GM18520 (cell line): ENCODE data around the gene LARP7.
"Not testable (repeated sequence)": the region's sequence is repeated elsewhere in the genome, so short reads cannot be mapped to it uniquely, and the experiment has no call there.

Experiments used
- ATAC-seq: cut with Tn5 transposase; IDR thresholded peaks from one replicate; pipeline ENCODE4 v1.9.1; 2021; ENCODE audit not compliant: unreplicated experiment

Gene LARP7

DNA sequence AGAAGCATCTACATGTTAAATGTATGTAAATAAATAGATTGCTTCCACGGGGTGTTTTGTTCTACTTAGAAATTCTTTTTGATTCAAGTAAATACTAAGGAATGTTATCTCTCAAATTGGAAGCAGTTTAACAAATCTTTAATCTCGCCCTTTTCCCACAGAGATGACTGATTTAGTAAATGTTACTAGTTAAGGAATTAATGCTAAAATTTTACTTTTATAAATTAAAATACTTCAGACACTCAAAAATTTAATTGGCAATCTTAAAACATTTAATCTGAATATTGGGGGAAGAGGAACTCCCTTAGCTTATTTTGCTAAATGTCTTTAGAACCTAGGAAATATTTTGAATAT, 12.1 kb downstream of the LARP7 start:
- ATAC-seq: no peak

DNA sequence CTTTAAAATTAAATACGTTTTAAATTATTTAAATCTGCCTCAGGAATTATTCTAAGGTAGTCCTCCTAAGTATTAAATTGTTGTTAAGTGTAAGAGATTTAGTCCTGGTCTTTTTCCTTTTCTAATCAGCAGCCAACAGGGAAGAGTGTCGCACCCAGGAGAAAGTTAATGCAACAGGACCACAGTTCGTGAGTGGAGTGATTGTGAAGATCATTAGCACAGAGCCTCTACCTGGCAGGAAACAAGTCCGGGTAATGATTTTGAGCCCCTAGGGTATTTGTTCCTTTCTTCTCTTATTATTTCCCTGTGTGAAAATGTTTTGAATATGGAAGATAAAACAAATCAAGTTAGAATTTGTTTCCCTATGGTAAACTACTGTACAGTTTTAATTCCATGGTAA, 13.4 kb downstream of the LARP7 start:
- ATAC-seq: no peak

DNA sequence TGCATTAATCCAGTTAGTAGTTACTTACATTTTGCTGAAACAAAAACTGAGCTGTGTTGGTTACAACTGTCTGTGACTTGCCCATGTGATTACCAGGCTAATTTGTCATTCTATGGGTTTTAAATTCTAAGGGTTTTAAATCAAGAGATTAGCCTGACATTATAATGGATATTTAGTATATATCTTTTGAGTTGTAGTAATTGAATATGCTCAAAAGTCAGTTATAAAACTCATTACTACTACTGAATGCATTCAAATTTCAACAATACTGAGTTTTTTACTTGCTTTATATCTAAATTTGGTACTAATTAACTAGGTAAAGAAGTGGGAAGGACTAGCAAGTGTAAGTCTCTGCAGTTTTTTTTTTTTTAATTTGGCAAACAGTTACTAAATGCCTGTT, 14.7 kb downstream of the LARP7 start:
- ATAC-seq: no peak

DNA sequence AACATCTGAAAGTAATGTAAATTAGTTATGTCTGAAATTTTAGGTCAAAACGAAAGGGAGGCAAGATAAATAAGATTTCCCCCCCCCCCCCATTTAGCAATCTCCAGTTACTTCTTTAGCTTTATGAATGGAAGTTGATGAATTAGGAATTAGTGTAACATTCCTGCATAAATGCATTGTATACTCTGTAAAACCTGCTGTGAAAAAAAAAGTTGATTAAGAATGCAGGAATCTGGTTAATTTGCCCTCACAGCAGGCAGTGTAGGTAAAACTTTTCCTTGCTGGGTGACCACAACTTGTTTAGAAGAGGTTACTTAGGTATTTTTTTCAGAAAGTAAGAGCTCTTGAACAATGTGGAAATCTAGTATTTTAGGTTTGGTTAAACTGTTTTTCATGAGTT, 15.3 kb downstream of the LARP7 start:
- ATAC-seq: no peak

DNA sequence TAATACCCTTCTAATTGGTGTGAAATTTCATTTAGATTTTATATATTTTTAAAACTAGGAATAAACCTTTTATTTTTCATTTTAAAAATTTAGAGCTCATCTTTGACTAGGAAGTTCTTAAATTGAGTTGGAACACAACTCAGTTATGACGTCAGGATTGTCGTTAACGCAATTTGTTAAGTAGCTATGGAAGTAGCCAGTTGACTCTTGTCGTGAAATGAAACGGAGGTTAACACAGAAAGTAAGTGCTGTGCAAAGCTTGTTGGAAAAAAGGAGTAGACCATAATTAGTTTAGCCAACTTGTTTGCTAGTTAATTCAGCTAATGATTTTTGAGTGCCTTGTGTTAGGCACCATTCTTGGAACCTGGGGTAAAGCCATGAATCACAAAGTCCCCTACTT, 18.3 kb downstream of the LARP7 start:
- no peak for ATAC-seq

DNA sequence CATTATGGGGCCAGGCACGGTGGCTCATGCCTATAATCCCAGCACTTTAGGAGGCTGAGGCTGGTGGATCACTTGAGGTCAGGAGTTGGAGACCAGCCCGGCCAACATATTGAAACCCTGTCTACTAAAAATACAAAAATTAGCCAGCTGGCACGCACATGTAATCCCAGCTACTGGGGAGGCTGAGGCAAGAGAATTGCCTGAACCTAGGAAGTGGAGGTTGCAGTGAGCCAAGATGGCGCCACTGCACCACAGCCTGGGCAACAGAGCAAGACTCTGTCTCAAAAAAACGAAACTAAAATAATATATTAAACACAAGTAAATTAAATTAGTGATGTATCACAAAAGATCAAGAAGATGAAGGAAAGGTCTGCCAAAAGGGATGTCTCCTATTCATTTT, 19.2 kb downstream of the LARP7 start:
- not testable (repeated sequence) for ATAC-seq

DNA sequence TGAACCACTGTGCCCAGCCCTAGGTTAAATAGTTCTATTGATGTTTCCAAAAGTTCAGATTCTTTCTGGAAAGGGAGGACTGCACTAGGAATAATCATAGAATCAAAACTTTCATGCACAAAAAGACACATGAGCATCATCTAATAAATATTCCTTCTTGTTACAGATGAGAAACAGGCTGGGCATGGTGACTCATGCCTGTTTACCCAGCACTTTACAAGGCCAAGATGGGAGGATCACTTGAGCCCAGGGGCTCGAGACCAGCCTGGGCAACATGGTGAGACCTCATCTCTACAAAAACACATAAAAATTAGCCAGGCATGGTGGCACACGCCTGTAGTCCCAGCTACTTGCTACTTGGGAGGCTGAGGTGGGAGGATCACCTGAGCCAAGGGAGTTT, 27.7 kb downstream of the LARP7 start:
- no peak for ATAC-seq

DNA sequence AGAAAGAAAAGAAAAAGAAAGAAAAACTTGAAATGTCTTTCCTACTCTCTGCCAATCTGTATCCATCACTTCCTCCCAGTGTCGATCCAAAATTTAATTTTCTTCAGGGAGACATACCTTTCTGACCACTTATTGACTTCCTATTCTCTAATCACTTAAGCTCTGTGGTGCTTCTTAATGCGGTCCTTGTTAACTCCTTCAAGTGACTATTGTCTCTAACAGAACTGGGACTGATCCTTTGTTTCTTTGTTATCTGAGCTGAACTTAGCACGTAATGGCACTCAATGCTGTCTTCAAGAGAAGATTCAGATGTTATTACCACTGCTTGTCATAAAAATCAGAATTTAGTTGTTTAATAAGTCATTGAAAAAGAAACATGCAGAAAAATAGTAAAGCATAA, 31.2 kb downstream of the LARP7 start:
- ATAC-seq: no peak

DNA sequence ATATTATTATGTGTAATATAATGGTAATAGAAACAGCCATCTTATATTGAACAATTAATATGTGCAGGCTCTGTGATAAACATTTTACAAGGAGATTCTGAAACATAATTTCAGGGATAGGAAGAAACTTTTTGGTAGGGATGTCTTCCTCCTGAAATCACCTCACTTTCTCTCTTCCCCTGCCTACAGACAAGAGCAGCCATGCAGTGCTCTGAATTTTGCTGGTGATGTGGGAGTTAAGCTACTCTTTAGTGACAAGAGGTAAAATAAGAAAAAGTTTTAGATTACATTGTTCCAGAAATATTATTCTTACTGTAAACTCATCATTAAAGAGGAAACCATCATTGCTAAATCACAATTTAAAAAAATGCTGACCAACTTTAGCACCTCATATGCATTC, 36.1 kb downstream of the LARP7 start:
- no peak for ATAC-seq

DNA sequence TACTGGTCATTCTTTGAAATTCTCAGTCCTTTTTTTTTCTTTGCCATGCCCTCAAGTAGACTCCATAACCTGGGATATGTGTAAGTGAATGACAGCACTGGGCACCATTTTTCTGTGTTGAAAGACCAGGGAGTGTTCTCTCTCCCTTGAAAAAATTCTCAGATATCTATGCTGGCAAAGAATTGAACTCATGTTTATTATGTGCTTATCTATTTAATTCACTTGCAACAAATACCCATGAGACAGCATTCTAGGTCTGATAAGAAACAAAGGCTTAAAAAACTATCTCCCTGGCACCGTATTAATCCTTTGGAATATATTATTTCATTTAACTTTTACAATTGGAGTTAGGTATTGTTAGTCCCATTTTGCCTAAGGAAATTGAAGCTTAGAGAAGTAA, 36.7 kb downstream of the LARP7 start:
- no peak for ATAC-seq

DNA sequence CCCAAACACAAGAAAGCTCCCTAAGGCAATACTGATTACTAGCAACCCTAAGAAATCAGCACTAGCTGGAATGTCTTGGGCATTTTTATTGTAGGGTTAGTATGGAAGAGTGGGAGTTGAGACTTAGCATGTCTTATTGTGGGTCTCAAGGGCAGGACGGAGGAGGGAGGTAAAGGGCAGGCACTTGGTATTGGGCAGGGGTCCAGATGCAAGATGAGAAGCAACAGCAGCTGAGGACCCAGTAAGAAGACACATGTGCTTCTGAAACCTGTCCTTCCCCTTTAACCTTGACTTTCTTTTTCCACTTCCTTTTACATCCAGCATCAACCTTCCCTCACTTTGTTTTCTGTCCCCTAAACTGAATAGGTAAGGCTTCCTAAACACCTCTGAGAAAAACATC, 37.4 kb downstream of the LARP7 start:
- no peak for ATAC-seq

DNA sequence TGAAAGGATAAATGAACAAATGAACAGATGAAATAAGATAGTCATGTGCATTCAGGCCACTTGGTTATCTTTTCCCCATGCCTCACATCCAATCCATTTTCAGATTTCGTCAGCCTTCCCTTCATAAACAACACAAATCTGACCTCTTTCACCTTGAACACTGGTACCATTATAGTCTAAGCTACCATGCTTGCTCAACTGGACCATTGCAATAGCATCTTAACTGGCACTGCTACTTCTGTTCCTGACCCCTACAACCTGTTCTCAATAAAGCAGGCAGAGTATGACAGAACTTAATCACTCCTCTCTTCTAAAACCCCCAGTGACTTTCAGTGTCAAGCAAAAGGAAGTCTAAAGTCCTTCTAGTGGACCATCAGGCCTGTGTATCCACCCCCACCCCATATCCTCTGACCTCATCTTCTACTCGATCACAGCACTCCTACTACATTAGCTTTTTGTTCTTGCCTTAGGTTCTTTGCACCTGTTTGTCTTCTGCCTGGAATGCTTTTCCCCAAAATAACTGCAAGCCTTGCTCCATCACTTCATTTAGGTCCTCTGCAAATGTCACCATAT, 40.7 kb downstream of the LARP7 start:
- no peak for ATAC-seq

DNA sequence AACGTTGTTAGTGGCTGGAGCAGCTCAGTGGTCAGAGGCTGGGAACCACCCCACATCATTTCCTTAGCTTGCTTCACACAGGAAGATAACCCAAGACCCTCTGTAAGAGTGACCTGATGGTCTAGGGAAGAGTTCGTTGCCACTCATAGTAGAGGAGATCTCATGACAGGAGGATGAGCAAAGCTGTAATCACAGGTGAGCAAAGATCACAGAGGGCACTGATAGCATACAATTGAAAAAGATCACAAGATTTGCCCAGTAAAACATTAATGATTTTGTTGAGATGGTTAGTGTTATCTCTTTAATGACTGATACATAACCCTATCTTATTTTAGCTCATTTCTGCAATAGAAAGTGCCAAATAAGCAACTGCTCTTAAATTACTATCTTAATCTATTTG, 44.1 kb downstream of the LARP7 start:
- ATAC-seq: no peak

DNA sequence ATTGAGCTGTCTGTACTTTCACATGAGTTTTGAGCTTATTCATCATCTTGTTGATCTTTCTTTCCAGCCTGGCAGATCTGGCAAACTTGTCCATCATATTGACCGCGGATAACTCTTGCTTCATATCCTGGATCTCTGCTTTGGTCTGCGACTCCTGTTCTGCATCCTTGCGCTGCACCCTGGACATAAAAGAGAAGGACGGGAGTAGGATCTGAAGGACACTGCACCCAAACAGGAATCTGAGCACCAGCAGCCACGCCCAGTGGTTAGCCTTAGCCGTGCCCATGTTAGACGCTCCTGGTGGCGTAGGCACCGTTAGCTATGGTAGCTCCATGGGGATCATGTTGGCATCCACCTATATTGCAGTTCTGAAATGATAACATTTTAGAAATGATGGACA, 56.6 kb downstream of the LARP7 start:
- no peak for ATAC-seq

DNA sequence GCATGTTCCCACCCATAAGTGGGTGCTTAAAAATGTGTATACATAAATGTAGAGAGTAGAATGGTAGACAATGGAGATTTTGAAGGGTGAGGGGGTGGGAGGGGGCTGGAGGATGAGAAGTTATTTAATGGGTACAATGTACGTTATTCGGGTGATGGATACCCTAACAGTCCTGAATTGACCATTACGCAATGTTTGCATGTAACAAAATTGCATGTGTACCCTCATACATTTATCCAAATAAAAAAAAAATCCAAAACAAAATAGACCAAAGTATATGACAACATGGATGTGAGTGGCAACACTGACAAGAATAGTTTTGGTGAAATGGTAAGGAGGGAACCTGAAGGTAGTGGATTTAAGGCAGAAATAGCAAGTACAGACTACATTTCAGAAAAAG, 63.7 kb downstream of the LARP7 start:
- no peak for ATAC-seq

DNA sequence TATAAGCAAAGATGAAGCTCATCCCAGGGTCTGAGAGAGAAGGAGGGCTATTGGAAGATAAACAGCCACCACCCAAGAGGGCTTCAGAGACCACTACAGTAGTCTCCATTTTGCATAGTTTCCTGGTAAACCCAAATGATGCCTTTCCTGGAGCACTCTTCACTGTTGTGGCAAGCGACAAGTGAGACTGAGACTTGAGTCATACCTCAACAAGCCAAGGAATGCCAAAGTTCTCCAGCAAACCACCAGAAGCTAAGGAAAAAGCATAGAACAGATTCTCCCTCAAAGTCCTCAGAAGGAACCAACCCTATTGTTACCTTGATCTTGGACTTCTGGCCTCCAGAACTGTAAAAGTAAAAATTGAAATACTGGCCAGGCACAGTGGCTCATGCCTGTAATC, 65.9 kb downstream of the LARP7 start:
- no peak for ATAC-seq

DNA sequence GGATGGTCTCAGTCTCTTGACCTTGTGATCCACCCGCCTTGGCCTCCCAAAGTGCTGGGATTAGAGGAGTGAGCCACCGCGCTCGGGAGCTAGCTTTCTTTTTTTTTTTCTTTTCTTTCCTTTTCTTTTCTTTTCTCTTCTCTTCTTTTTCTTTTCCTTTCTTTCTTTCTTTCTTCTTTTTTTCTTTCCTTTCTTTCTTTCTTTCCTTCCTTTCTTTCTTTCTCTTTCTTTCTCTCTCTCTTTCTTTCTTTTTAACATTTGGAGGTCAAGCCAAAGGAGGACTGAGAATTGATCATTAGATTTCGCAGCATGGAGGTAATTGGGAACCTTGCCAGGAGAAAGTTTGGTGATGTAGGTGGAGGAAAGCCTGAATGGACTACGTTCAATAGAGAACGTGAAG, 67.4 kb downstream of the LARP7 start:
- ATAC-seq: no peak

DNA sequence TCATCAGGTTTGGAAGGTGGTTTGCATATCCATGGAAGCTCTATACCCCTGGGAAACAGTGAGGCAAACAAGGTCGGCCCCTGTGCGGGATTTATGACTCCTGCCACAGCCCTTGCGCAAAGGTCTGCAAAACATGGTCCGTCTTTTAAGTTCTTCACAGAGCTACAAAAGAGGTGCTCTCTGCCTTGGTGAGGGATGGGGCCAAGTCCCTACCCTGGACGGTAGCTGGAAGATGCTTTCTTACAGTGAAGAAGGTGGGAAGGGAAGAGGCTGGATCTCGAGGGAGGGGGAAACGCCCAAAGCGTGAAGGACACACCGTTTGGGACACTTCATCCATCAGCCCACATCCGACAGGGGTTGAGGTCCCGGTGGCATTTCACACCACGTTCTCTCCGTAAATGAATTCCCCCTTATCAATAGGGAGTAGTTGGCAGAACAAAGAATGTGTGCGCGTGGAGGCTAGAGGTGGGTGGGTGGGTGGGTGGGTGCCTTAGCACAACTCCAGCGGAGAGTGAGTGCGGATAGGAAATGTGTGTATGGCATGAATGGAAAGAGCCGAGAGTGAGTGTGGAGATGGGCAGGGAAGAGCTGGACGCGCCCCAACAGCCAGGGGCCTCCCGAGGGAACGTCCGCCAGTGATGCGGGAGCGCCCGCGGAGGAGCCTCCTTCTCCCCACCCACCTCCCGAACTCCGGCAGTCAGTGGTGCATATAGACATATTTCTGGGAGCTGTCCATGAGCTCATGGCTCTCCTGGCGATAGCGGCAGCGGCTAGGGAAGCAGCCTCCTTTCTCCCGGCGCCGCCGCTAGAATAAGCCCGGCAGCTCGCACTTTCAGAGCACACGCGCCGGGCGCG, 68.3 kb downstream of the LARP7 start:
- no peak for ATAC-seq

DNA sequence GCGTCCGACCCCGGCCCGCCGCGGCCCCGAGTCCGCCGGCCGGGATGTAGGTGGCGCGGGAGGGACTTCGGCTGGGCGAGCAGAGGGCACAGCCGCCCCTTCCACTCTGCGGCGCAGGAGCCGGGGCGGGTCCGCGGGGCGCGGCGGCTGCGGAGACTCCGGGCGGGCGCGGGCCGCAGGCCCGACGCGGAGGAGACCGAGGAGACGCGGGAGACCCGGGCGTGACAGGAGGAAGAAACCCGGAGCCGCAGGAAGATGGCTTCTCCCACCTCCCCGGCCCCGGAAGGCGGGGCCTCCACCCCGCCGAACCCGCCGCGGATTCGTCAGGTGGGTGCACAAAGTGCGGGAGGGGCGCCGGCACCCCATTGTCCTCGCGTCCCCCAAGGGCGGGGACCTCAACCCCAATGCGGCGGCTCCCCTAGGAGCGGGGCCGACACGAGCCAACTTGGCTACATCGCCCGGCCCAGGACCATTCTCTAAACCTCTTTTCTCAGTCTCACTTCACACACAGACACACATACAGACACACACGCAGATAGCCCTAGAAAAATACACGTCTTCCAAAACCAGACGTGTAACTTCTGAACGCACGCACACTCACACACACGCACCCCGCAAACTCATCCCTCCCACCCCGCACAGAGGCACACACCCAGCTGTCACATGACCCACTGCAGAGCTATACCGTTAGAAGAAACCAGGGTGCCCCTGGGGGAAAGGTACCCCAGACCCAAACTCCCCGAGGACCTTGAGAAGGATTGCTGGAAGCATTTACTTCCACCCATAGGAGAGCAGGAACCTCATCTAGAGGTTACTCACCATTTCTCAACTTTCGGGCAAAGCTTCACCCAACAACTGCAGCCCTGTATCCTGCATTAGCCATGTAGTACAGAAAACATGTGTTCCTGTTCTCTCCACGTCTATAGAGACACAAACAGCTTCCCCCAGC, 69.2 kb downstream of the LARP7 start:
- not testable (repeated sequence) for ATAC-seq

DNA sequence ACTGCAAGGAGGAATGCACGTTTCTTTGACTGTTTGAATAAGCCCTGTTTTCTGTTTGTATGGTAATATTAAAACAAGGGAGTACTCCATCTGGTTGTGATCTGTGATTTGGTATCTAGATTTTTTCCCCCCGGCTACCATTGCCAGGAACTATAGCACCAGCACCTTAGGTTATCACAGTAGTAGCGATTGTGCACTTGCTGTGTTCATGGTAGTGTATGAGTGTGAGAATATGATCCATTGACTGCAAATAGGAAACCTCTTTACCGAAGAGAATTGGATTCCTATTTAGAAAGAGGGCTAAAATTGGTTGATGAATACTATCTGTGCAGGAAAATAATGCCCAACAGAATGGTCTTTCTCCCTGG, 69.9 kb downstream of the LARP7 start:
- no peak for ATAC-seq
